H9 (cell line): ENCODE results near the gene SUOX. TPM values are rescaled to one million over a fixed set of nuclear protein-coding genes. Genes with fewer than 3 reads are reported as not detected.

Experiments
- DNase-seq: peaks from one replicate; pipeline ENCODE4 v3.0.0-alpha.2; 2017
- H2AFZ ChIP-seq: one replicate; pipeline ENCODE4 v1.6.1; 2013; ENCODE audit warnings: mild to moderate bottlenecking, low read length, control low read depth, moderate library complexity
- H2AK5ac ChIP-seq: 2 replicates; pipeline ENCODE4 v1.6.1; 2013; ENCODE audit warnings: low read length, control low read depth, mixed read lengths; ENCODE audit not compliant: insufficient read length
- H2BK120ac ChIP-seq: one replicate; pipeline ENCODE4 v1.6.1; 2013; ENCODE audit warnings: low read depth, mild to moderate bottlenecking, low read length, control low read depth, inconsistent platforms; ENCODE audit not compliant: poor library complexity, severe bottlenecking
- H2BK12ac ChIP-seq: 2 replicates; pipeline ENCODE4 v1.6.1; 2013; ENCODE audit warnings: low read length, control low read depth, mixed read lengths, low read depth; ENCODE audit not compliant: insufficient read length
- H2BK15ac ChIP-seq: 2 replicates; pipeline ENCODE4 v1.6.1; 2013; ENCODE audit warnings: low read depth, low read length, control low read depth
- H2BK20ac ChIP-seq: one replicate; pipeline ENCODE4 v1.6.1; 2013; ENCODE audit warnings: low read depth, mild to moderate bottlenecking, low read length, control low read depth, inconsistent platforms; ENCODE audit not compliant: poor library complexity, severe bottlenecking
- H2BK5ac ChIP-seq: 2 replicates; pipeline ENCODE4 v1.6.1; 2013; ENCODE audit warnings: low read length, control low read depth, mixed read lengths; ENCODE audit not compliant: insufficient read length
- H3K14ac ChIP-seq: 2 replicates; pipeline ENCODE4 v1.6.1; 2013; ENCODE audit warnings: low read length, control low read depth; ENCODE audit not compliant: insufficient read depth
- H3K18ac ChIP-seq: 2 replicates; pipeline ENCODE4 v1.6.1; 2013; ENCODE audit warnings: low read depth, mild to moderate bottlenecking, mixed read lengths, low read length, control low read depth; ENCODE audit not compliant: insufficient read length
- H3K23ac ChIP-seq: 2 replicates; pipeline ENCODE4 v1.6.1; 2013; ENCODE audit warnings: low read length, control low read depth, mixed read lengths, low read depth; ENCODE audit not compliant: insufficient read length
- H3K23me2 ChIP-seq: 2 replicates; pipeline ENCODE4 v1.6.1; 2013; ENCODE audit warnings: low read depth, mild to moderate bottlenecking, mixed read lengths, low read length, control low read depth; ENCODE audit not compliant: insufficient read length, poor library complexity, severe bottlenecking
- H3K27ac ChIP-seq: 2 replicates; pipeline ENCODE4 v1.5.1; 2013; ENCODE audit warnings: low read length, control low read depth, mixed read lengths, low read depth; ENCODE audit not compliant: insufficient read length
- H3K27me3 ChIP-seq: 2 replicates; pipeline ENCODE4 v1.6.1; 2013; ENCODE audit warnings: low read length, control low read depth, inconsistent platforms; ENCODE audit not compliant: insufficient read depth
- H3K4ac ChIP-seq: 2 replicates; pipeline ENCODE4 v1.6.1; 2013; ENCODE audit warnings: low read depth, mild to moderate bottlenecking, control low read depth, inconsistent platforms, low read length, moderate library complexity
- H3K4me1 ChIP-seq: 2 replicates; pipeline ENCODE4 v1.6.1; 2013; ENCODE audit warnings: low read length, control low read depth, inconsistent platforms; ENCODE audit not compliant: insufficient read depth
- H3K4me2 ChIP-seq: 2 replicates; pipeline ENCODE4 v1.6.1; 2013; ENCODE audit warnings: low read length, control low read depth, mixed read lengths; ENCODE audit not compliant: insufficient read length, insufficient read depth
- H3K56ac ChIP-seq: 2 replicates; pipeline ENCODE4 v1.6.1; 2013; ENCODE audit warnings: low read depth, mild to moderate bottlenecking, mixed read lengths, low read length, control low read depth; ENCODE audit not compliant: insufficient read length
- H3K79me1 ChIP-seq: 2 replicates; pipeline ENCODE4 v1.6.1; 2013; ENCODE audit warnings: low read depth, mild to moderate bottlenecking, moderate library complexity, low read length, control low read depth, inconsistent platforms; ENCODE audit not compliant: insufficient read depth, poor library complexity, severe bottlenecking
- H3K79me2 ChIP-seq: 2 replicates; pipeline ENCODE4 v1.6.1; 2013; ENCODE audit warnings: low read length, control low read depth, inconsistent platforms; ENCODE audit not compliant: insufficient read depth
- H3K9ac ChIP-seq: 2 replicates; pipeline ENCODE4 v1.6.1; 2013; ENCODE audit warnings: low read length, control low read depth, mixed read lengths; ENCODE audit not compliant: insufficient read length; ENCODE audit errors: extremely low read depth
- H3K9me3 ChIP-seq: one replicate; pipeline ENCODE4 v1.6.1; 2013; ENCODE audit warnings: low read depth, low read length, inconsistent platforms; ENCODE audit not compliant: control insufficient read depth
- H3T11ph ChIP-seq: one replicate; pipeline ENCODE4 v1.6.1; 2013; ENCODE audit warnings: mild to moderate bottlenecking, low read length, control low read depth, inconsistent platforms
- H4K20me1 ChIP-seq: one replicate; pipeline ENCODE4 v1.6.1; 2013; ENCODE audit not compliant: control insufficient read depth, insufficient read length, insufficient read depth
- H4K5ac ChIP-seq: 2 replicates; pipeline ENCODE4 v1.6.1; 2013; ENCODE audit warnings: low read depth, mild to moderate bottlenecking, mixed read lengths, low read length, control low read depth; ENCODE audit not compliant: insufficient read length
- H4K8ac ChIP-seq: replicated peaks from 2 replicates; pipeline ENCODE4 v1.6.1; 2013; ENCODE audit warnings: low read length, control low read depth, mixed read lengths, low read depth; ENCODE audit not compliant: insufficient read length
- H4K91ac ChIP-seq: 2 replicates; pipeline ENCODE4 v1.6.1; 2013; ENCODE audit warnings: low read depth, mild to moderate bottlenecking, moderate library complexity, mixed read lengths, low read length, control low read depth; ENCODE audit not compliant: insufficient read length
- H3K27ac Mint-ChIP-seq, 3 experiments: 2 replicates in 2 of 3; 3 replicates in 1 of 3; pipeline ENCODE4 v1.8.0; 2020 to 2021; ENCODE audit warnings: mixed read lengths in 3 of 3, mild to moderate bottlenecking in 1 of 3, moderate library complexity in 1 of 3
- H3K27me3 Mint-ChIP-seq: 2 replicates; pipeline ENCODE4 v1.8.0; 2021; ENCODE audit warnings: low read depth, mild to moderate bottlenecking, moderate library complexity, mixed read lengths
- H3K36me3 Mint-ChIP-seq, 3 experiments: 2 replicates in 2 of 3; 3 replicates in 1 of 3; pipeline ENCODE4 v1.8.0; 2020 to 2021; ENCODE audit warnings: low read depth in 3 of 3, mixed read lengths in 3 of 3; ENCODE audit not compliant: insufficient read depth in 1 of 3
- H3K4me1 Mint-ChIP-seq, 2 experiments: 2 replicates each; pipeline ENCODE4 v1.8.0; 2020; ENCODE audit warnings: mixed read lengths in 2 of 2
- H3K4me3 Mint-ChIP-seq, 2 experiments: 2 replicates in 1 of 2; 3 replicates in 1 of 2; pipeline ENCODE4 v1.8.0; 2020 to 2021; ENCODE audit warnings: mild to moderate bottlenecking in 2 of 2, mixed read lengths in 2 of 2, moderate library complexity in 1 of 2
- H3K9me3 Mint-ChIP-seq, 2 experiments: 2 replicates in 1 of 2; 3 replicates in 1 of 2; pipeline ENCODE4 v1.8.0; 2020; ENCODE audit warnings: mild to moderate bottlenecking in 2 of 2, mixed read lengths in 2 of 2, moderate library complexity in 1 of 2
- WGBS: extraction: QIAGEN DNeasy Blood & Tissue Kit; methylation state at CpG from one replicate; pipeline ENCODE4 v1.1.7; 2013; ENCODE audit warnings: missing lambda C conversion rate, low lambda C conversion rate, mixed read lengths; ENCODE audit not compliant: insufficient read length; ENCODE audit errors: extremely low coverage; 5-methylcytosine and 5-hydroxymethylcytosine counted together
- total RNA-seq: library from RNA; stranded (reverse); gene quantifications from 2 replicates; pipeline ENCODE4 v1.2.1, GENCODE V29; 2021
- TF ChIP-seq, protein P1 (sequence below): fragments of 200-600 bp; sonication (generic); conservative IDR thresholded peaks from 3 replicates; pipeline ENCODE4 v1.8.0; 2021; ENCODE audit warnings: antibody characterized with exemption, mild to moderate bottlenecking

SUOX gene
- total RNA-seq, 1 experiment from 2014 or later: 21.0 TPM

GRCh38 chr12:55969356-55969755 is 27.7 kb upstream of the SUOX start:
- Histone ChIP-seq H2BK5ac (no peak overlapping the region), H2BK15ac (no peak overlapping the region), H4K20me1 (no peaks in the 10 kb centered on the region), H3K4me2 (no peak overlapping the region), H4K8ac (no peak overlapping the region), H3K4me1 (peaks cover 3% of the 10 kb centered on the region; the same call in 1 of the 2 replicates), H2BK12ac (no peak overlapping the region), H3T11ph (no peak overlapping the region), H3K4ac (no peak overlapping the region), H2BK20ac (no peak overlapping the region), H3K23me2 (peaks cover 18% of the 10 kb centered on the region), H3K79me2 (no peaks in the 10 kb centered on the region; the same call in 1 of the 2 replicates), H4K91ac (no peak overlapping the region), H3K9me3 (no peaks in the 10 kb centered on the region), H3K79me1 (no peaks in the 10 kb centered on the region), H3K18ac (no peak overlapping the region), H2BK120ac (no peak overlapping the region), H3K27me3 (no peaks in the 10 kb centered on the region), H3K23ac (no peak overlapping the region), H2AFZ (no peak overlapping the region), H3K56ac (no peak overlapping the region), H3K27ac (no peak overlapping the region), H3K9ac (no peak overlapping the region), H2AK5ac (no peak overlapping the region), H3K14ac (no peak overlapping the region), H4K5ac (no peak overlapping the region)
- peaks cover 25% of the 10 kb centered on the region in 2 experiments for H3K4me1 Mint-ChIP-seq
- H3K9me3 Mint-ChIP-seq: no peaks in the 10 kb centered on the region
- H3K27ac Mint-ChIP-seq: no peak overlapping the region
- no peaks in the 10 kb centered on the region for H3K27me3 Mint-ChIP-seq
- no CpG with 5 or more reads among the region's 4 CpGs for WGBS
- TF ChIP-seq, protein P1, sequence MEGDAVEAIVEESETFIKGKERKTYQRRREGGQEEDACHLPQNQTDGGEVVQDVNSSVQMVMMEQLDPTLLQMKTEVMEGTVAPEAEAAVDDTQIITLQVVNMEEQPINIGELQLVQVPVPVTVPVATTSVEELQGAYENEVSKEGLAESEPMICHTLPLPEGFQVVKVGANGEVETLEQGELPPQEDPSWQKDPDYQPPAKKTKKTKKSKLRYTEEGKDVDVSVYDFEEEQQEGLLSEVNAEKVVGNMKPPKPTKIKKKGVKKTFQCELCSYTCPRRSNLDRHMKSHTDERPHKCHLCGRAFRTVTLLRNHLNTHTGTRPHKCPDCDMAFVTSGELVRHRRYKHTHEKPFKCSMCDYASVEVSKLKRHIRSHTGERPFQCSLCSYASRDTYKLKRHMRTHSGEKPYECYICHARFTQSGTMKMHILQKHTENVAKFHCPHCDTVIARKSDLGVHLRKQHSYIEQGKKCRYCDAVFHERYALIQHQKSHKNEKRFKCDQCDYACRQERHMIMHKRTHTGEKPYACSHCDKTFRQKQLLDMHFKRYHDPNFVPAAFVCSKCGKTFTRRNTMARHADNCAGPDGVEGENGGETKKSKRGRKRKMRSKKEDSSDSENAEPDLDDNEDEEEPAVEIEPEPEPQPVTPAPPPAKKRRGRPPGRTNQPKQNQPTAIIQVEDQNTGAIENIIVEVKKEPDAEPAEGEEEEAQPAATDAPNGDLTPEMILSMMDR: no peak
- H3K4me3 Mint-ChIP-seq: no peak overlapping the region
- peaks cover 14 to 38% (median 38%) of the 10 kb centered on the region in 3 experiments; a peak in 6 of 7 replicates for H3K36me3 Mint-ChIP-seq
- DNase-seq: no peak
